Mesendoderm (in vitro differentiated cells): ENCODE data around the gene CFB.
A peak's percentile ranks its signal among the peaks of the same experiment; 100 is the strongest.
"Not testable (repeated sequence)": the region's sequence is repeated elsewhere in the genome, so short reads cannot be mapped to it uniquely, and the experiment has no call there.

Experiments used
- DNase-seq: peaks from one replicate; pipeline ENCODE4 v3.0.0; 2013
- H2AK5ac ChIP-seq: 2 replicates; pipeline ENCODE4 v1.6.1; 2013; ENCODE audit warnings: low read length, inconsistent platforms
- H2BK120ac ChIP-seq: 2 replicates; pipeline ENCODE4 v1.6.1; 2013; ENCODE audit warnings: low read depth, mild to moderate bottlenecking, low read length, moderate library complexity, mixed read lengths
- H2BK15ac ChIP-seq: replicated peaks from 2 replicates; pipeline ENCODE4 v1.6.1; 2013; ENCODE audit warnings: low read depth, mild to moderate bottlenecking, moderate library complexity
- H2BK5ac ChIP-seq: 2 replicates; pipeline ENCODE4 v1.6.1; 2013; ENCODE audit warnings: low read length, inconsistent platforms
- H3K18ac ChIP-seq: 2 replicates; pipeline ENCODE4 v1.6.1; 2013; ENCODE audit warnings: mild to moderate bottlenecking, low read length, mixed read lengths
- H3K23ac ChIP-seq: one replicate; pipeline ENCODE4 v1.6.1; 2013; ENCODE audit warnings: low read length
- H3K27ac ChIP-seq: 2 replicates; pipeline ENCODE4 v1.5.1; 2013; ENCODE audit warnings: low read depth, mild to moderate bottlenecking, inconsistent platforms, low read length, moderate library complexity
- H3K27me3 ChIP-seq: 2 replicates; pipeline ENCODE4 v1.6.1; 2013; ENCODE audit warnings: low read length, control low read depth, mild to moderate bottlenecking, inconsistent platforms; ENCODE audit not compliant: insufficient read depth, poor library complexity
- H3K36me3 ChIP-seq: 2 replicates; pipeline ENCODE4 v1.6.1; 2013; ENCODE audit warnings: low read length, inconsistent platforms; ENCODE audit not compliant: control insufficient read depth, insufficient read depth
- H3K4ac ChIP-seq: one replicate; pipeline ENCODE4 v1.6.1; 2013; ENCODE audit warnings: low read depth, mild to moderate bottlenecking, low read length, moderate library complexity
- H3K4me1 ChIP-seq: 2 replicates; pipeline ENCODE4 v1.6.1; 2013; ENCODE audit warnings: low read depth, low read length, inconsistent platforms; ENCODE audit not compliant: control insufficient read depth
- H3K4me2 ChIP-seq: 2 replicates; pipeline ENCODE4 v1.6.1; 2013; ENCODE audit warnings: low read length
- H3K4me3 ChIP-seq: 2 replicates; pipeline ENCODE4 v1.5.1; 2013; ENCODE audit warnings: mild to moderate bottlenecking, low read length
- H3K56ac ChIP-seq: one replicate; pipeline ENCODE4 v1.6.1; 2013; ENCODE audit warnings: low read length
- H3K79me1 ChIP-seq: 2 replicates; pipeline ENCODE4 v1.6.1; 2013; ENCODE audit warnings: low read length, inconsistent platforms
- H3K79me2 ChIP-seq: 2 replicates; pipeline ENCODE4 v1.6.1; 2013; ENCODE audit warnings: mild to moderate bottlenecking, low read length; ENCODE audit not compliant: control insufficient read depth, insufficient read depth
- H3K9ac ChIP-seq: 2 replicates; pipeline ENCODE4 v1.6.1; 2013; ENCODE audit warnings: low read length, inconsistent platforms
- H4K5ac ChIP-seq: one replicate; pipeline ENCODE4 v1.6.1; 2013; ENCODE audit warnings: low read length
- H4K8ac ChIP-seq: one replicate; pipeline ENCODE4 v1.6.1; 2013; ENCODE audit warnings: low read depth, mild to moderate bottlenecking, control low read depth, low read length, moderate library complexity
- WGBS: extraction: QIAGEN DNeasy Blood & Tissue Kit; methylation state at CpG from one replicate; pipeline ENCODE4 v1.1.7; 2013; ENCODE audit warnings: low lambda C conversion rate, missing lambda C conversion rate; ENCODE audit not compliant: insufficient coverage; ENCODE audit errors: extremely low coverage; 5-methylcytosine and 5-hydroxymethylcytosine counted together

Gene CFB

DNA sequence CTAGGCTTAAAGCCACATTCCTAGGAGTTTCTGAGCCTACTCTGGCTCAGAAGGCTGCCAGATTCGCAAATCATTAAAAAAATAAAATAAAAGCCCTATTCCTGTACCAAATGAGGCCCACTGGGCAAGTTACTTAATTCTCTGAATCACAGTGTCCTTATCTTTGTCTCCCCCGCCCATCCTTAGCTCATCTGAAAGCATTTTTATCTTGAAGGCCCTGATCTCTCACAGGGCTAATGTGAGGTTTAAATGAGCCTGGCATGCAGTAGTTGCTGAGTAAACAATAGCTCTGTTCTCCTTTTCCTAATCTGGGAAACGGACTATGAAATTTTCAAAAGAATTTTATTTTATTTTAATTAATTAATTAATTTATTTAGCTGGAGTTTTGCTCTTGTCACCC is 41.9 kb upstream of the CFB start:
- Histone ChIP-seq H3K79me2 (no peaks in the 10 kb centered on the region), H3K4ac (no peak overlapping the region), H3K4me3 (no peak overlapping the region), H3K36me3 (no peaks in the 10 kb centered on the region), H3K27ac (no peak overlapping the region), H2BK120ac (no peak overlapping the region), H3K56ac (no peak overlapping the region), H2BK15ac (no peak overlapping the region), H3K23ac (no peak overlapping the region), H3K79me1 (no peaks in the 10 kb centered on the region), H2BK5ac (no peak overlapping the region), H3K27me3 (no peaks in the 10 kb centered on the region), H3K4me2 (no peak overlapping the region), H3K9ac (no peak overlapping the region), H4K8ac (no peak overlapping the region), H3K4me1 (no peaks in the 10 kb centered on the region), H3K18ac (no peak overlapping the region), H4K5ac (no peak overlapping the region), H2AK5ac (no peak overlapping the region)
- no peak for DNase-seq
- WGBS, result no CpG with 5 or more reads among the region's 3 CpGs

DNA sequence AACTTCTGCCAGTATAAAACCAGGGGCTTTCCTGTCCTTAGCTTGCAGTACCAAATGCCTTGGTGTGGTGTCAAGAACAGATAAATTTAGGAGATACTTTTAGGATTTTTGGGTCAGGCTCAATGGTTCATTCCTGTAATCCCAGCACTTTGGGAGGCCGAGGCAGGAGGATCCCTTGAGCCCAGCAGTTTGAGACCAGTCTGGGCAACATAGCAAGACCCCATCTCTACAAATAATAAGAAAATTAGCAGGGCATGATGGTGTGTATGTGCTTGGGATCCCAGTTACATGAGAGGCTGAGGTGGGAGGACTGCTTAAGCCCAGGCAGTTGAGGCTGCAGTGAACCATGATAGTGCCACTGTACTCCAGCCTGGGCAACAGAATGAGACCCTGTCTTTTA is 40.9 kb upstream of the CFB start:
- no peak overlapping the region for H2BK5ac ChIP-seq
- no CpG with 5 or more reads among the region's 1 CpG for WGBS
- no peaks in the 10 kb centered on the region for H3K36me3 ChIP-seq

DNA sequence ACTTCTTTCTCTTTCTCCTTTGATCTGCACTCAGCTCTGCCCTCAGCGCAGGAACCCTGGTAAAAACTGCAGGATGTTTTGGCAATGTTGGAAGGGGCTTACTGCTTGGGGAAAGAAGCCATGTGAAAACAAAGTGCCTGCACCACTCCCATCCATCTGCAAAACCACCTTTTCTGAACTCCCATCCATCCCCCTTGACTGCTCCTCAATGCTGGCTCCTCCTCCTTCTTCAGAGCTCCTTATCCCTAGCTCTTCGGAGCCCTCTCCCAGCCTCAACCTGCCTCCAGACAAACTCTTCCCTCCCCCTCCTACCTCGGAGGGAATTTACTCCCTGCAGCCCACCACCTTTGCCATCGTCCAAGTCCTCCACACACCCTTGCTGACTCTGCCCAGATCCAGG is 39.8 kb upstream of the CFB start:
- no CpG with 5 or more reads among the region's 4 CpGs for WGBS
- H2AK5ac ChIP-seq, result no peak overlapping the region
- H3K27ac ChIP-seq, result no peak overlapping the region
- no peak overlapping the region for H2BK5ac ChIP-seq
- no peak overlapping the region for H3K4ac ChIP-seq
- no peak overlapping the region for H4K8ac ChIP-seq
- no peaks in the 10 kb centered on the region for H3K36me3 ChIP-seq
- H3K18ac ChIP-seq, result no peak overlapping the region
- no peak overlapping the region for H3K4me2 ChIP-seq
- no peak overlapping the region for H4K5ac ChIP-seq
- H3K9ac ChIP-seq, result no peak overlapping the region
- H3K79me2 ChIP-seq, result no peaks in the 10 kb centered on the region
- no peak overlapping the region for H2BK120ac ChIP-seq
- H3K27me3 ChIP-seq, result no peaks in the 10 kb centered on the region
- H3K79me1 ChIP-seq, result no peaks in the 10 kb centered on the region
- DNase-seq, result peak; percentile 46
- no peaks in the 10 kb centered on the region for H3K4me1 ChIP-seq
- H3K56ac ChIP-seq, result no peak overlapping the region
- no peak overlapping the region for H2BK15ac ChIP-seq
- no peak overlapping the region for H3K4me3 ChIP-seq
- no peak overlapping the region for H3K23ac ChIP-seq

More for the DNA sequence above, 40.9 kb upstream of the CFB start:
- H3K79me2 ChIP-seq, result no peaks in the 10 kb centered on the region
- H4K8ac ChIP-seq, result no peak overlapping the region
- no peak overlapping the region for H3K27ac ChIP-seq
- H2BK15ac ChIP-seq, result no peak overlapping the region
- no peaks in the 10 kb centered on the region for H3K4me1 ChIP-seq
- no peak for DNase-seq
- H3K4me2 ChIP-seq, result no peak overlapping the region
- H3K9ac ChIP-seq, result no peak overlapping the region
- no peak overlapping the region for H3K23ac ChIP-seq
- H4K5ac ChIP-seq, result no peak overlapping the region
- H3K27me3 ChIP-seq, result no peaks in the 10 kb centered on the region
- H2AK5ac ChIP-seq, result no peak overlapping the region
- no peak overlapping the region for H2BK120ac ChIP-seq
- H3K4ac ChIP-seq, result no peak overlapping the region
- no peaks in the 10 kb centered on the region for H3K79me1 ChIP-seq
- no peak overlapping the region for H3K18ac ChIP-seq
- no peak overlapping the region for H3K56ac ChIP-seq
- no peak overlapping the region for H3K4me3 ChIP-seq

DNA sequence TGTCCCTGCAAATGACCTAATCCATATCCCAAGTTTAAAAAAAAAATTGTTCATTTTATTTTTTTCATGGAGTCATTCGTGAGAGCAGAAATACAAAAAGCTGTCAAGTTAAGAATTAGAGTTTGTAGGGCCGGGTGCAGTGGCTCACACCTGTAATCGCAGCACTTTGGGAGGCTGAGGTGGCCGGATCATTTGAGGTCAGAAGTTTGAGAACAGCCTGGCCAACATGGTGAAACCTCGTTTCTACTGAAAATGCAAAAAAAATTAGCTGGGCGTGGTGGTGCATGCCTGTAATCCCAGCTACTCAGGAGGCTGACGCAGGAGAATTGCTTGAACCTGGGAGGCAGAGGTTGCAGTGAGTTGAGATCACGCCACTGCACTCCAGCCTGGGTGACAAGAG is 39.2 kb upstream of the CFB start:
- H3K56ac ChIP-seq, H2BK5ac ChIP-seq, H3K4me2 ChIP-seq, H3K4me3 ChIP-seq, H2AK5ac ChIP-seq, H3K4me1 ChIP-seq, H3K18ac ChIP-seq, H3K27me3 ChIP-seq, H3K79me2 ChIP-seq, H2BK120ac ChIP-seq, H3K9ac ChIP-seq, H3K36me3 ChIP-seq, H4K5ac ChIP-seq, H4K8ac ChIP-seq, DNase-seq, H2BK15ac ChIP-seq, H3K23ac ChIP-seq, H3K79me1 ChIP-seq, H3K4ac ChIP-seq, H3K27ac ChIP-seq: not testable (repeated sequence)
- no CpG with 5 or more reads among the region's 8 CpGs for WGBS

DNA sequence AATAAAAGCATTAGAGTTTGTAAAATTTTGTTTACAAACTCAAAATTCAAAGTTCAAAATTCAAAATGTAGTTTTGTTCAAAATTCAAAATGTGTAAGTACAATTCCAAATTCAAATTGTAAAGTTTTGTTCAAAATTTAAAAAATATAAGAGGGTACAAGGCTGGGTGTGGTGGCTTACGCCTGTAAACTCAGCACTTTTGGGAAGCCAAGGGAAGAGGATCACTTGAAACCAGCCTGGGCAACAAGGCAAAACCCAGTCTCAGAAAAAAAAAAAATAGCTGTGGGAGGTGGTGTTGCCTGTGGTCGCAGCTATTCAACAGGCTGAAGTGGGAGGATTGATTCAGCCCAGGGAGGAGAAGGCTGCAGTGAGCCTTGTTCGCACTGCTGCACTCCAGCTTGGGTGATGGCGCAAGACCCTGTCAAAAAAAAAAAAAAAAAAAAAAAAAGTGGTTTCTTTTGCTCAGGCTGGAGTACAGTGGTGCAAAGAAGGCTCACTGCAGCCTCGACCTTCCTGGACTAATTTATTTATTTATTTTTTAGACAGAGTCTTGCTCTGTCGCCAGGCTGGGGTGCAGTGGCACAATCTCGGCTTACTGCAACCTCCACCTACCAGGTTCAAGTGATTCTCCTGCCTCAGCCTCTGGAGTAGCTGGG is 38.6 kb upstream of the CFB start:
- Histone ChIP-seq H4K8ac (no peak overlapping the region), H2BK120ac (no peak overlapping the region), H3K4me2 (no peak overlapping the region), H3K23ac (no peak overlapping the region), H3K79me2 (no peaks in the 10 kb centered on the region), H2BK5ac (no peak overlapping the region), H3K27ac (no peak overlapping the region), H3K4me3 (no peak overlapping the region), H3K9ac (no peak overlapping the region), H3K27me3 (no peaks in the 10 kb centered on the region), H4K5ac (no peak overlapping the region), H3K4ac (no peak overlapping the region), H2AK5ac (no peak overlapping the region), H3K79me1 (no peaks in the 10 kb centered on the region), H3K36me3 (no peaks in the 10 kb centered on the region), H3K56ac (no peak overlapping the region), H2BK15ac (no peak overlapping the region), H3K4me1 (no peaks in the 10 kb centered on the region), H3K18ac (no peak overlapping the region)
- WGBS, result no CpG with 5 or more reads among the region's 7 CpGs
- no peak for DNase-seq

DNA sequence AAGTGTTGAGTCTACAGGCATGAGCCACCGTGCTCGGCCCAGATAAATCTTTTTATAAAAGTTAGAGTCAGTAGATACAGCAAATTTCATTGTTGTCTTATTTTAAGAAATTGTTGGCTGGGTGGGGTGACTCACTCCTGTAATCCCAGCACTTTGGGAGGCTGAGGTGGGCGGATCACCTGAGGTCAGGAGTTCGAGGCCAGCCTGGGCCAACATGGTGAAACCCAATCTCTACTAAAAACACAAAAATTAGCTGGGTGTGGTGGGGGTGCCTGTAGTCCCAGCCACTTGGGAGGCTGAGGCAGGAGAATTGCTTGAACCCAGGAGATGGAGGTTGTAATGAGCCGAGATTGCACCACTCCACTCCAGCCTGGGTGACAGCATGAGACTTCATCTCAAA is 37.6 kb upstream of the CFB start:
- not testable (repeated sequence) for H3K18ac ChIP-seq, H3K56ac ChIP-seq, H2BK15ac ChIP-seq, H3K36me3 ChIP-seq, H3K79me1 ChIP-seq, H3K27ac ChIP-seq, H3K4me3 ChIP-seq, H3K4me2 ChIP-seq, DNase-seq, H3K23ac ChIP-seq, H3K79me2 ChIP-seq, H4K8ac ChIP-seq, H3K4ac ChIP-seq, H3K4me1 ChIP-seq, H3K27me3 ChIP-seq, H2BK120ac ChIP-seq, H3K9ac ChIP-seq, H2AK5ac ChIP-seq, H4K5ac ChIP-seq, H2BK5ac ChIP-seq
- WGBS, result no CpG with 5 or more reads among the region's 5 CpGs
